ENCODE results near the gene ANO7.

DNA sequence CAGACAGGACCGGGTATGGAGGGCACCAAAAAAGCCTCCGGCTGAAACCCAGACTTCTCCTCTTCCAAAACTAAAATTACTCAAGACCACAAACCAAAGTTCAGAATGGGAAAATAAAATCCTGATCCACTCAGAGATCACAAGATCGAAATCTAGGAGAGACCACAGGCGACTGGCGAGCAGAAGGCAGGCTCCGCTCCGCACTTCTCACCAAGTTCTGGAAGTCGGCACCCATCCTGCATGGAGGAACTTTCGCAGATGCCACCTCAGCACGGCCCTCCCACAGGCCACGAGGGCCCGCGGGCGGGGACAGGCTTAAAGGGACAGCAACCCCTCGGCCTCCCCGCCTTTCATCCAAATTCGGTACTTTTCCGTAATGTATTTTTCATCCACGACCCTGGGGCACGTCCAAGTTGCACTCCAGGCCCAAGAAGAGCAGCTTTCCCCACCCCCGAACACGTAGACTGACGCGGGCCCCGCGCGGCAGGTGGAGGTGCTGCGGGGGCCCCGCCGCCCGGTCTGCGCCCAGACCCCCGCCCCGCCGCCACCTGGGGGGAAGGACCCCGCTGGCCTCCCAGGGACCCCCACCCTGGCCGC is 83.3 kb downstream of the ANO7 start:
- TF ChIP-seq EZH2phosphoT487 (IDR thresholded peaks at IDR 0.05; ENCODE audit: insufficient read depth, low read depth) (no peak), EZH2 (IDR thresholded peaks at IDR 0.05; ENCODE audit: insufficient read depth, poor library complexity, severe bottlenecking) (no peak)

Measured in GM23248 (cell line).